Measurements from ENCODE around the gene PTPN13.

DNA sequence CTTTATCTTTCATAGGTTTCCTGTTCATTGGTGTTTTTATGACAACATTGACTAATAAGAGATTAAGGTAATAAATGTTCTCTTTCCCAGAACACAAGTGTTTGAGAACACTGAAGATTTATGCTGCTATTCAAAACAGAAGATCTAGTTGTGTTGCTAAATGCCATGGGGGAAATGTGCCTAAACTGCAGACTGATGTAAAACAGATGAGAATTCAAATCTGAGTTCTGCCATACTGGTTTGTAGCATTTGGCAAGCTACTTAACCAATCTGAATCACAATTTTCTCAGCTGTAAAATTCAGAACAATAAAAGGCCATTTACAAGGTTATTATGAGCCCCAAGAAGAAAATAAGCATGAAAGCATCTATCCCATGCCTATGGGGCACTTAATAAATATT is 252.8 kb downstream of the PTPN13 start:
- TF ChIP-seq, protein P1, sequence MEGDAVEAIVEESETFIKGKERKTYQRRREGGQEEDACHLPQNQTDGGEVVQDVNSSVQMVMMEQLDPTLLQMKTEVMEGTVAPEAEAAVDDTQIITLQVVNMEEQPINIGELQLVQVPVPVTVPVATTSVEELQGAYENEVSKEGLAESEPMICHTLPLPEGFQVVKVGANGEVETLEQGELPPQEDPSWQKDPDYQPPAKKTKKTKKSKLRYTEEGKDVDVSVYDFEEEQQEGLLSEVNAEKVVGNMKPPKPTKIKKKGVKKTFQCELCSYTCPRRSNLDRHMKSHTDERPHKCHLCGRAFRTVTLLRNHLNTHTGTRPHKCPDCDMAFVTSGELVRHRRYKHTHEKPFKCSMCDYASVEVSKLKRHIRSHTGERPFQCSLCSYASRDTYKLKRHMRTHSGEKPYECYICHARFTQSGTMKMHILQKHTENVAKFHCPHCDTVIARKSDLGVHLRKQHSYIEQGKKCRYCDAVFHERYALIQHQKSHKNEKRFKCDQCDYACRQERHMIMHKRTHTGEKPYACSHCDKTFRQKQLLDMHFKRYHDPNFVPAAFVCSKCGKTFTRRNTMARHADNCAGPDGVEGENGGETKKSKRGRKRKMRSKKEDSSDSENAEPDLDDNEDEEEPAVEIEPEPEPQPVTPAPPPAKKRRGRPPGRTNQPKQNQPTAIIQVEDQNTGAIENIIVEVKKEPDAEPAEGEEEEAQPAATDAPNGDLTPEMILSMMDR (IDR thresholded peaks at IDR 0.05): no peak
- TF ChIP-seq POLR2A (IDR thresholded peaks at IDR 0.05): no peak
